GM23338 (cell line): ENCODE results near the gene NDST1. TPM values are rescaled to one million over a fixed set of nuclear protein-coding genes. Genes with fewer than 3 reads are reported as not detected.

Experiments used
- ATAC-seq: fragments of 200-7000 bp; cut with Tn5 transposase; 3 replicates; pipeline ENCODE4 v1.9.1; 2020
- DNase-seq: peaks from one replicate; pipeline ENCODE4 v3.0.0-alpha.2; 2015; ENCODE audit warnings: low spot score
- H2AFZ ChIP-seq: fragments of 200-600 bp; sonication (generic); 2 replicates; pipeline ENCODE4 v1.8.0; 2016; ENCODE audit warnings: antibody characterized with exemption, mild to moderate bottlenecking, moderate library complexity
- H3F3A ChIP-seq: fragments of 200-600 bp; sonication (generic); replicated peaks from 2 replicates; pipeline ENCODE4 v1.8.0; 2017; ENCODE audit warnings: antibody characterized with exemption, mixed run types, low read depth
- H3K27ac ChIP-seq: fragments of 200-600 bp; sonication (generic); 2 replicates; pipeline ENCODE4 v1.6.1; 2016; ENCODE audit warnings: low read depth
- H3K27me3 ChIP-seq: fragments of 200-600 bp; sonication (generic); 2 replicates; pipeline ENCODE4 v1.8.0; 2016; ENCODE audit warnings: mild to moderate bottlenecking, mixed run types, moderate library complexity; ENCODE audit not compliant: insufficient read depth
- H3K36me3 ChIP-seq: fragments of 200-600 bp; sonication (generic); 2 replicates; pipeline ENCODE4 v1.8.0; 2016; ENCODE audit warnings: mild to moderate bottlenecking; ENCODE audit not compliant: insufficient read depth
- H3K4me1 ChIP-seq: fragments of 200-600 bp; sonication (generic); 2 replicates; pipeline ENCODE4 v1.8.0; 2016; ENCODE audit warnings: mild to moderate bottlenecking, moderate library complexity; ENCODE audit not compliant: insufficient read depth
- H3K4me2 ChIP-seq: fragments of 200-600 bp; sonication (generic); 2 replicates; pipeline ENCODE4 v1.7.1; 2017; ENCODE audit warnings: mixed run types
- H3K4me3 ChIP-seq: fragments of 200-600 bp; sonication (generic); 2 replicates; pipeline ENCODE4 v1.6.1; 2016; ENCODE audit warnings: mixed run types
- H3K79me2 ChIP-seq: fragments of 200-600 bp; sonication (generic); replicated peaks from 2 replicates; pipeline ENCODE4 v1.8.0; 2017; ENCODE audit warnings: mild to moderate bottlenecking; ENCODE audit not compliant: insufficient read depth
- H3K9me2 ChIP-seq: fragments of 200-600 bp; sonication (generic); 2 replicates; pipeline ENCODE4 v1.8.0; 2017; ENCODE audit not compliant: insufficient read depth
- H4K20me1 ChIP-seq: fragments of 200-600 bp; sonication (generic); replicated peaks from 2 replicates; pipeline ENCODE4 v1.8.0; 2017; ENCODE audit warnings: mild to moderate bottlenecking; ENCODE audit not compliant: insufficient read depth
- H3K27ac Mint-ChIP-seq: 2 replicates; pipeline ENCODE4 v1.8.0; 2020; ENCODE audit warnings: inconsistent platforms, mild to moderate bottlenecking, moderate library complexity, mixed read lengths
- H3K27me3 Mint-ChIP-seq: 3 replicates; pipeline ENCODE4 v1.8.0; 2022; ENCODE audit warnings: low read depth, mild to moderate bottlenecking, moderate library complexity, mixed read lengths, inconsistent platforms; ENCODE audit not compliant: insufficient read depth, poor library complexity
- H3K36me3 Mint-ChIP-seq: 3 replicates; pipeline ENCODE4 v1.8.0; 2021; ENCODE audit warnings: low read depth, mild to moderate bottlenecking, inconsistent platforms, moderate library complexity, mixed read lengths
- H3K4me1 Mint-ChIP-seq: 3 replicates; pipeline ENCODE4 v1.8.0; 2020; ENCODE audit warnings: mild to moderate bottlenecking, inconsistent platforms, mixed read lengths
- H3K4me3 Mint-ChIP-seq: 3 replicates; pipeline ENCODE4 v1.8.0; 2021; ENCODE audit warnings: moderate library complexity, mild to moderate bottlenecking, inconsistent platforms, mixed read lengths
- H3K9me3 Mint-ChIP-seq: 3 replicates; pipeline ENCODE4 v1.8.0; 2020; ENCODE audit warnings: moderate library complexity, mild to moderate bottlenecking, inconsistent platforms, mixed read lengths
- JUNB ChIP-seq: IDR thresholded peaks from one replicate; pipeline ENCODE4 v1.6.1; 2016; ENCODE audit warnings: antibody characterized with exemption; ENCODE audit not compliant: unreplicated experiment
- POLR2AphosphoS5 ChIP-seq: IDR thresholded peaks from 2 replicates; pipeline ENCODE4 v1.6.1; 2016; ENCODE audit warnings: antibody characterized with exemption, low read depth
- ZNF331 ChIP-seq: fragments of 250-450 bp; sonication (Bioruptor Pico); IDR thresholded peaks from 2 replicates; pipeline ENCODE4 v1.5.0; 2020; ENCODE audit warnings: low read depth, mild to moderate bottlenecking, moderate library complexity
- ZNF462 ChIP-seq: fragments of 250-450 bp; sonication (Bioruptor Pico); IDR thresholded peaks from 2 replicates; pipeline ENCODE4 v1.5.0; 2020; ENCODE audit warnings: mild to moderate bottlenecking, moderate library complexity
- polyA plus RNA-seq: library from polyadenylated mRNA; unstranded; fragments of >200 nt; fragmentation: Nextera tagmentation; extraction: Ambion mirVana; gene quantifications from 2 replicates; pipeline ENCODE4 v1.2.1, GENCODE V29; 2016
- total RNA-seq: library from RNA; depleted of rRNA; stranded (reverse); fragments of >200 nt; shearing (Covaris generic); gene quantifications from 2 replicates; pipeline ENCODE4 v1.2.3, GENCODE V29; 2014
- TF ChIP-seq, protein P1 (sequence below): IDR thresholded peaks from one replicate; pipeline ENCODE4 v1.6.1; 2018; ENCODE audit warnings: antibody characterized with exemption; ENCODE audit not compliant: unreplicated experiment

Gene NDST1
- total and polyA plus RNA-seq, 2 experiments from 2014 or later: 7.3 to 85.0 TPM

- TF ChIP-seq ZNF462: no peak
- no peak for TF ChIP-seq ZNF331 (CRISPR knock-in tag)
- no peak for TF ChIP-seq JUNB
Observed at GRCh38 chr5:150558088-150558621, 50.2 kb downstream of the NDST1 start (continued).

- Mint-ChIP-seq H3K4me1 (peaks cover 26% of the 10 kb centered on the region), H3K4me3 (no peak overlapping the region)
- no peak overlapping the region for H3K27ac ChIP-seq
- TF ChIP-seq, protein P1, sequence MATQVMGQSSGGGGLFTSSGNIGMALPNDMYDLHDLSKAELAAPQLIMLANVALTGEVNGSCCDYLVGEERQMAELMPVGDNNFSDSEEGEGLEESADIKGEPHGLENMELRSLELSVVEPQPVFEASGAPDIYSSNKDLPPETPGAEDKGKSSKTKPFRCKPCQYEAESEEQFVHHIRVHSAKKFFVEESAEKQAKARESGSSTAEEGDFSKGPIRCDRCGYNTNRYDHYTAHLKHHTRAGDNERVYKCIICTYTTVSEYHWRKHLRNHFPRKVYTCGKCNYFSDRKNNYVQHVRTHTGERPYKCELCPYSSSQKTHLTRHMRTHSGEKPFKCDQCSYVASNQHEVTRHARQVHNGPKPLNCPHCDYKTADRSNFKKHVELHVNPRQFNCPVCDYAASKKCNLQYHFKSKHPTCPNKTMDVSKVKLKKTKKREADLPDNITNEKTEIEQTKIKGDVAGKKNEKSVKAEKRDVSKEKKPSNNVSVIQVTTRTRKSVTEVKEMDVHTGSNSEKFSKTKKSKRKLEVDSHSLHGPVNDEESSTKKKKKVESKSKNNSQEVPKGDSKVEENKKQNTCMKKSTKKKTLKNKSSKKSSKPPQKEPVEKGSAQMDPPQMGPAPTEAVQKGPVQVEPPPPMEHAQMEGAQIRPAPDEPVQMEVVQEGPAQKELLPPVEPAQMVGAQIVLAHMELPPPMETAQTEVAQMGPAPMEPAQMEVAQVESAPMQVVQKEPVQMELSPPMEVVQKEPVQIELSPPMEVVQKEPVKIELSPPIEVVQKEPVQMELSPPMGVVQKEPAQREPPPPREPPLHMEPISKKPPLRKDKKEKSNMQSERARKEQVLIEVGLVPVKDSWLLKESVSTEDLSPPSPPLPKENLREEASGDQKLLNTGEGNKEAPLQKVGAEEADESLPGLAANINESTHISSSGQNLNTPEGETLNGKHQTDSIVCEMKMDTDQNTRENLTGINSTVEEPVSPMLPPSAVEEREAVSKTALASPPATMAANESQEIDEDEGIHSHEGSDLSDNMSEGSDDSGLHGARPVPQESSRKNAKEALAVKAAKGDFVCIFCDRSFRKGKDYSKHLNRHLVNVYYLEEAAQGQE: no peak
- no peak for TF ChIP-seq POLR2AphosphoS5
- TF ChIP-seq ZNF462: no peak
- TF ChIP-seq JUNB: no peak
Observed at GRCh38 chr5:150559088-150559487, 51.2 kb downstream of the NDST1 start.

More at GRCh38 chr5:150559088-150559487, 51.2 kb downstream of the NDST1 start:
- H4K20me1 ChIP-seq: 0 out of 2 replicates have a peak, but pooled peaks cover 3% of the 10 kb centered on the region
- peaks cover 5% of the 10 kb centered on the region; the same call in 2 of the 3 replicates for H3K36me3 Mint-ChIP-seq
- peaks cover 13% of the 10 kb centered on the region; the same call in 2 of the 3 replicates for H3K9me3 Mint-ChIP-seq
- no peaks in the 10 kb centered on the region for H3F3A ChIP-seq
- no peaks in the 10 kb centered on the region for H3K36me3 ChIP-seq
- no peak overlapping the region for H3K27ac Mint-ChIP-seq
- H3K4me2 ChIP-seq: no peak overlapping the region
- no peak for ATAC-seq
- no peaks in the 10 kb centered on the region for H3K27me3 ChIP-seq
- 0 out of 2 replicates have a peak, but pooled peaks cover 11% of the 10 kb centered on the region for H3K4me1 ChIP-seq
- H3K79me2 ChIP-seq: no peaks in the 10 kb centered on the region
- H2AFZ ChIP-seq: no peak overlapping the region
- no peak overlapping the region for H3K4me3 ChIP-seq
- no peak for DNase-seq
- peaks cover 17% of the 10 kb centered on the region for H3K27me3 Mint-ChIP-seq
- no peaks in the 10 kb centered on the region for H3K9me2 ChIP-seq
